ENCODE results near the gene RIC3.

GRCh38 chr11:8105133-8105532 is 63.7 kb downstream of the RIC3 start:
- no peak for TF ChIP-seq POLR2A (IDR thresholded peaks at IDR 0.05)
- TF ChIP-seq, protein P1, sequence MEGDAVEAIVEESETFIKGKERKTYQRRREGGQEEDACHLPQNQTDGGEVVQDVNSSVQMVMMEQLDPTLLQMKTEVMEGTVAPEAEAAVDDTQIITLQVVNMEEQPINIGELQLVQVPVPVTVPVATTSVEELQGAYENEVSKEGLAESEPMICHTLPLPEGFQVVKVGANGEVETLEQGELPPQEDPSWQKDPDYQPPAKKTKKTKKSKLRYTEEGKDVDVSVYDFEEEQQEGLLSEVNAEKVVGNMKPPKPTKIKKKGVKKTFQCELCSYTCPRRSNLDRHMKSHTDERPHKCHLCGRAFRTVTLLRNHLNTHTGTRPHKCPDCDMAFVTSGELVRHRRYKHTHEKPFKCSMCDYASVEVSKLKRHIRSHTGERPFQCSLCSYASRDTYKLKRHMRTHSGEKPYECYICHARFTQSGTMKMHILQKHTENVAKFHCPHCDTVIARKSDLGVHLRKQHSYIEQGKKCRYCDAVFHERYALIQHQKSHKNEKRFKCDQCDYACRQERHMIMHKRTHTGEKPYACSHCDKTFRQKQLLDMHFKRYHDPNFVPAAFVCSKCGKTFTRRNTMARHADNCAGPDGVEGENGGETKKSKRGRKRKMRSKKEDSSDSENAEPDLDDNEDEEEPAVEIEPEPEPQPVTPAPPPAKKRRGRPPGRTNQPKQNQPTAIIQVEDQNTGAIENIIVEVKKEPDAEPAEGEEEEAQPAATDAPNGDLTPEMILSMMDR (IDR thresholded peaks at IDR 0.05) = no peak
- TF ChIP-seq EP300 (IDR thresholded peaks at IDR 0.05) = no peak
